Progenitor cell of endocrine pancreas (in vitro differentiated cells): ENCODE results near the gene ARRB2. TPM values are rescaled to one million over a fixed set of nuclear protein-coding genes. Genes with fewer than 3 reads are reported as not detected.

Source experiments
- DNase-seq: peaks from one replicate; pipeline ENCODE4 v3.0.0; 2021; ENCODE audit warnings: low spot score; ENCODE audit not compliant: unreplicated experiment
- H3K27ac Mint-ChIP-seq: 2 replicates; pipeline ENCODE4 v1.8.0; 2021; ENCODE audit warnings: mild to moderate bottlenecking, moderate library complexity, mixed read lengths
- H3K27me3 Mint-ChIP-seq: 2 replicates; pipeline ENCODE4 v1.8.0; 2021; ENCODE audit warnings: mixed read lengths
- H3K36me3 Mint-ChIP-seq: 2 replicates; pipeline ENCODE4 v1.8.0; 2022; ENCODE audit warnings: mixed read lengths; ENCODE audit not compliant: insufficient read depth
- H3K4me1 Mint-ChIP-seq: 2 replicates; pipeline ENCODE4 v1.8.0; 2021; ENCODE audit warnings: low read depth, mixed read lengths
- H3K4me3 Mint-ChIP-seq: 2 replicates; pipeline ENCODE4 v1.8.0; 2021; ENCODE audit warnings: low read depth, mild to moderate bottlenecking, moderate library complexity, mixed read lengths
- H3K9me3 Mint-ChIP-seq: 2 replicates; pipeline ENCODE4 v1.8.0; 2021; ENCODE audit warnings: low read depth, mixed read lengths
- CTCF ChIP-seq: fragments of 200-600 bp; sonication (generic); IDR thresholded peaks from one replicate; pipeline ENCODE4 v1.5.0; 2021; ENCODE audit warnings: antibody characterized with exemption, mild to moderate bottlenecking; ENCODE audit not compliant: unreplicated experiment
- total RNA-seq: library from RNA; stranded (reverse); gene quantifications from 2 replicates; pipeline ENCODE4 v1.2.1, GENCODE V29; 2021

ARRB2 gene
- total RNA-seq, 1 donor from 2014 or later = 52.6 TPM

GRCh38 chr17:4717791-4718190, 7.4 kb downstream of the ARRB2 start:
- Mint-ChIP-seq H3K4me1 (peaks cover 13% of the 10 kb centered on the region), H3K9me3 (no peaks in the 10 kb centered on the region), H3K27ac (no peak overlapping the region), H3K36me3 (peaks cover 2% of the 10 kb centered on the region), H3K4me3 (no peak overlapping the region), H3K27me3 (no peaks in the 10 kb centered on the region)
- TF ChIP-seq CTCF = no peak
- DNase-seq = no peak

- H3K36me3 Mint-ChIP-seq = peaks cover 2% of the 10 kb centered on the region
- H3K27ac Mint-ChIP-seq = no peak overlapping the region
- H3K27me3 Mint-ChIP-seq = no peaks in the 10 kb centered on the region
- TF ChIP-seq CTCF = no peak
- no peak for DNase-seq
- H3K9me3 Mint-ChIP-seq = no peaks in the 10 kb centered on the region
- no peak overlapping the region for H3K4me3 Mint-ChIP-seq
- H3K4me1 Mint-ChIP-seq = peaks cover 13% of the 10 kb centered on the region
These were observed 7.8 kb downstream of the ARRB2 start for GRCh38 chr17:4718276-4718675.

GRCh38 chr17:4719146-4719545, 8.7 kb downstream of the ARRB2 start:
- Mint-ChIP-seq H3K27me3 (no peaks in the 10 kb centered on the region), H3K9me3 (no peaks in the 10 kb centered on the region), H3K4me1 (peaks cover 13% of the 10 kb centered on the region), H3K27ac (no peak overlapping the region), H3K36me3 (peaks cover 2% of the 10 kb centered on the region), H3K4me3 (no peak overlapping the region)
- TF ChIP-seq CTCF = no peak
- DNase-seq = no peak

- DNase-seq = no peak
- H3K36me3 Mint-ChIP-seq = peaks cover 2% of the 10 kb centered on the region
- H3K4me3 Mint-ChIP-seq = no peak overlapping the region
- no peak for TF ChIP-seq CTCF
- H3K27ac Mint-ChIP-seq = no peak overlapping the region
- no peaks in the 10 kb centered on the region for H3K9me3 Mint-ChIP-seq
- no peaks in the 10 kb centered on the region for H3K27me3 Mint-ChIP-seq
- H3K4me1 Mint-ChIP-seq = peaks cover 13% of the 10 kb centered on the region
These were observed 9.3 kb downstream of the ARRB2 start for GRCh38 chr17:4719684-4720221.

GRCh38 chr17:4720787-4721186, 10.4 kb downstream of the ARRB2 start:
- DNase-seq = no peak
- Mint-ChIP-seq H3K27me3 (peaks cover 2% of the 10 kb centered on the region), H3K9me3 (no peaks in the 10 kb centered on the region), H3K36me3 (peaks cover 2% of the 10 kb centered on the region), H3K27ac (peak overlapping the region; percentile 91), H3K4me1 (peaks cover 13% of the 10 kb centered on the region), H3K4me3 (no peak overlapping the region)
- TF ChIP-seq CTCF = no peak
